ENCODE results near the gene TOM1L2.
A peak's percentile ranks its signal among the peaks of the same experiment; 100 is the strongest.

The TOM1L2 gene

DNA sequence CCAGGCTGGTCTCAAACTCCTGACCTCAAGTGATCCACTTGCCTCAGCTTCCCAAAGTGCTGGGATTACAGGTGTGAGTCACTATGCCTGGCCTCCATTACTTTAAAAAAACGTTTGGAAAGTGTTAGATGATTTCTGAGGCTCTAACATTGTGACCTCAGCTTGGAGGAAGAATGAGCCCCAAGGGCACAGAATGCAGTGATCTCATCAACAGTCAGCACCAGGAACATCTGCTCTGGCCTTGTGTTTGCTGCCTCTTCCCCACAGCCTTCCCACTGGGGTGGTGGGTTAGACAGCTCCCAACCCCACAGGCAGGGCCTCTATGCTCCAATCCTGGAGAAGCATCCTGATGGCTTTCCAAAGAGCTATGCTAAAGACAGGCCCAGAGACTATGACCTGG is 97.7 kb downstream of the TOM1L2 start:
- DNase-seq (ENCODE audit: low read depth), result peak; percentile 56

DNA sequence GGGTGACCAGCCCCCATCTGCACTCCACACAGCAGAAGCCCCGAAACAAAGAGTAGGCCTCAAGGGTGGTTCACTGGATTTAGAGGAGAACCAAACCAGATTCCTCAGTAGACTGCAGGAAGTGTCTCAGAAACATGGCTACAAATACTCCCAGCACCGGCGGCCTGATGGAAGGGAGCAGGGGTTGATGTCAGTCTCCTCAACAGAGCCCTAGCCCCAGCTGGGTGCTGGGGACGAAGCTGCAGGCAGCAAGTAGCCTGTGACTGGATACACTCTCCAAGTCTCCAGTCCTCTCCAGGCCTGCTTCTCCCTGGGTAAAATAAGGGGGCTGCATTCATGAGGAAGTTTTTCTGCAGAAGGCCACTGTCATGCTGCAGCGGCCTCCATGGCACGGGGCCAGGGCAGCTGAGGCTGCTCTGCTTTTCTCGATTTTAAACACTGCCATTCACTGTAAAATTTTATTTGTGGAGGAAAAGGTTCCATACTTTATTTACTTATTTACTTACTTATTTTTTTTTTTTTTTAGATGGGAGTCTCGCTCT is 98.7 kb downstream of the TOM1L2 start:
- DNase-seq (ENCODE audit: low read depth), result no peak

DNA sequence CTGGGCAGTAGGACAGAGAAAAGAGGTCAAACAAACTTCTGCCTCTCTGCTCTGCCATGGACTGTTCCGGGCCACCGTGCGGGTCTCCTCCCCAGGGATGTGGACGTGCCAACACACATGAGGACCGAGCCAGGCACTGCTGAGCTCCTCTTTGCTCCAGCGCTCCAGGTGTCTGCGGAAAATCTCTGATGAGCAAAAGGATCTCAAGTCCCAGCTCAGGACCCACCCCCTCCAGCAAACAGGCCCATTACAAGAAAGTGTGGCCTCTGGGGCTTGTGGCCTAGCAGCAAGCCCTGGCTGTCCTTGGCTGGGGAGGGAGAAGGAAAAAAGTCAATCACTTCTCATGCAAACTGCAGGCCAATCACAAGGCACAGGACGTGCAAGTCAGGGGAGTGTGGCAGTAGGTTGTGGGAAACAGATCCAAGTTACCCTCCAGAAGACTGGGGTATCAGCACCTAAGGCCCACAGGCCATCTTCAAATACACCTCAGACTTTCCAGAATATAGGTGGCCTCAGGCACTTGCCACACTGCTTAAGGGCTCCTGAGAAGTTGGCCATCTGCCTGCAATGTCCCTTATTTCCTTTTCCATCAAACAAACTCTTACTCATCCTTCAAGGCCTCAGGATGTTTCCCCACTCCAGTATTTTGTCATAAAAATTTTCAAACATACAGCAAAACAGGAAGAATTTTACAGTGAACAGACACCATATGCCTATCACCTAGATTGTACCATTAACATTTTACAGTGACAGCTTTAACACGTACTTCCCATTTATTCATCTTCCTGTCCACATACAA is 99.5 kb downstream of the TOM1L2 start:
- DNase-seq (ENCODE audit: low read depth), result no peak

DNA sequence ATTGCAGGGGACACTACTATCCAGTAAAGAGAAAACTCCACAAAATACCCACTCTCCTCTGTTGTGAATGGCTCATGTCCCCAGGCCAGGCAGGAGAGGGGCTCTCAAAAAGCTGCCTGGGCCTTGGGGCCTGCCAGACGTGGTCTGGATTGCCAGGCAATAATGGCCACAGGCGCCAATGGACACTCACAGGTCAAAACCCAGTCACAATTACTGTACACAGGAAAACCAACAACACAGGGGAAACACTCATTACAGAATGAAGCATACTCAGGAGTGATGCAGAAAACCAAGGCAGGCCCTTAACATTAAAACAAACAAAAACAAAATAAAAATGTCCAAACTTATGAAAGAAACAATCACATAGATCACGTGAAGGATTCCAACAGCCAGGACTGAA is 100.3 kb downstream of the TOM1L2 start:
- DNase-seq (ENCODE audit: low read depth), result no peak

DNA sequence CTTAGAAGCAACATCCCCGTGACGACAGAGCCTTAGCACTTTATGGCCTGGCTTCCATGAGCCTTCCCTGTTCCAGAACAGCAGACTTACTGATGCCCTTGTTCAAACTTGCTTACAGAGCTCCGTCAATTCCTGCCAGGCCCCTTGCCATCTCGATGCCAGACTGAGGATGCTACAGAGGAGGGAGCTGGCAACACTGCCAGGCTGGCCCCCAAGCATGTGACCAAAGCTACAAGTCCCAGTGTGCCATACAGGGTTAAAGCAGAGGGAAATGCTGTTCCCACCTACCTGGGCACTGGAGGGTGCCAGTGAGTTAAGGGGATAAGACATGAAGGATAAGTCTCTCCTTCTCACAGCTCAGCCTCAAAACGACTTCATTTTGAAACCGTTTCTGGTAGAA is 102.0 kb downstream of the TOM1L2 start:
- DNase-seq (ENCODE audit: low read depth), result no peak

DNA sequence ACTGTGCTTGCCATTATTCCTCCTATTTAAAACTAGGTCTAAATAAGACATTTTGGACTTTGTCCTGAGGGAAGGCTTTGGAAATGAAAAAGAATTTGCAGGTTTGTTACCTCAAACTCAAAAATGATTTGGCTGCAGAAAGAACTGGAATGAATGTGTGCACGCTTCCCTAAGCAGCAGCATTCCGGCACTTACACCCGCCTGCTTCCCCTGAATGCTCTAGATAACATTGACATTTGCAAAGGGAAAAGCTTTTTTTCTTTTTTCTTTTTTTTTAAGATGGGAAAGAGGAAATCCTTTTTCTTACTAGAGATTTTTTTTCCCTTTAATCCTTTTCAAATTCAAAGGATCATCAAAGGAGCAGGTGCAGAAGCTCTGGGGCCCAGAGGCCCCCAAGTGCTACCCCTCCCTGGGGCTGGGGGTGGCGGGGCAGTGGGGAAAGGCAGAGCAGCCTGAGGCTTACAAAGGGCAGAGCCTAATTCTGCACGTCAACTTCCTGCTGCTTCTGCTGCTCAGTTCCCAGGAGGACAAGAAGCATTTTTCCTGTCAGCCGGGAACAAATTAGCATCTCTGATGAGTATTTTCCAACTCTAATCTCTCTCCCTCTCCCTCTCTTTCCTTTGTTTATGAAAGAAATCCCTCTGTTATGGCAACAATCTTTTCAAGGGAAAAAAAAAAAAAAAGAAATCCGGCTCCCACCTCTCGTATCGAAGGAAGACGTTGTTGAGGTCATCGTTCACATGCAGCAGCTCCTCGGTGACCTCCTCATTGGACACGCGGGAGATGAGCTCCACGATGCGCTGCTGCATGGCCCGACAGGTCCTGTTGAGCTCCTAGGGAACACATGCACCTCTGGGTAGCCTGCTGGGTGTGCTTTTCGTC is 103.3 kb downstream of the TOM1L2 start:
- peak; percentile 21 for DNase-seq (ENCODE audit: low read depth)

DNA sequence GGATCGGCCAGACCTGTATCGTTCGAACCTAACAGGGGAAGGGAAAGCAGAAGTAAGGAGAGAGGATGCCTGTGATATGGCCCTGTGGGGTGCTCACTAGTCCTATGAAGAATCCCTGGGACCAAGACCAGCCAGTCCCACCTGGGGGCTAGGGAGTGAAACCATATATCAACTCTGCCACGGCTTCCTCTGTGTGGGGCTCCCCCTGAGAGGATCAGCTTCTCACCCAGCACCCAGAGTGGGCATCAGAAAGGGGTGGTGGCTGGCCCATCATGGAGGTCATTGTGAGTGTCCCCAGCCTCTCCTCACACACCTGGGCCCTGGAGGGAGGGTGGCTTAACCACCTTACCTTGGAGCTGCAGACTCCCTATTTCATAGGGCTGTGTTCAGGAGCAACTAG is 105.3 kb downstream of the TOM1L2 start:
- no peak for DNase-seq (ENCODE audit: low read depth)

DNA sequence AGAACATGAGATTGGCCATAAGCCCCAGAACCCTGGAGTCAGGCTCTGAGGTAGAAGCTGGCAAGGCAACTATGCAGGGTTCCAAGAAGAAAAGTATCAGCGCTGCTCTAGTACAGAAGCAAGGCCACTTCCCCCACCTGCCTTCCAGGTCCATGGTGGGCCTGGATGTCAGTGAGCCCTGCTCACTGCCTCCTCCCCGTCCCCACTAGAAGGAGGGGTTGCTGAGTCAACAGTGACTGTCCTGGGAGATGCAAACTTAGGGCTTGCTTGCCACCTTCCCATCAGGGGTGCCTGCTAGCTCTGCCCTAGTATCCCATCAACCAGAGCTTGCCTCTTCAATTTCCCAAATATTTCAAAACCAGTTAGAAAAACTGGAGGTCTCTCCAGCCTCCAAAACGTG is 105.8 kb downstream of the TOM1L2 start:
- no peak for DNase-seq (ENCODE audit: low read depth)

DNA sequence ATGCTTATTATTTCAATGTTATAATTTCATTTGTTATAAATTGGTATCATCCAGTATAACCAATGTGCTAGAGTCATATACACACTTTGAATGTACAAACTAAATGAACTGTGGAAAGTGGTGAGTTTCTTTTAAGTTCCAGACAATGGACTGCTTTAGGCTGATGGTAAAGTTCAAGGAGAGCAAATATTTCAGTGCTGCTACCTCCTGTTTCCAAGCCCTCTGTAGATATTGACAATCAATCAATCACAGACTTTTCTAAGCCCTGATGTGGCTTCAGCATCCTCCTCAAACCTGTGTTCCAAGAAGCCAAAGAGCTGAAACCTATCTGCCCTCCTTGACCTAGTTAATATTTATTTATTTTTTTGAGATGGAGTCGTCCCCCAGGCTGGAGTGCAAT is 107.2 kb downstream of the TOM1L2 start:
- DNase-seq (ENCODE audit: low read depth), result no peak

DNA sequence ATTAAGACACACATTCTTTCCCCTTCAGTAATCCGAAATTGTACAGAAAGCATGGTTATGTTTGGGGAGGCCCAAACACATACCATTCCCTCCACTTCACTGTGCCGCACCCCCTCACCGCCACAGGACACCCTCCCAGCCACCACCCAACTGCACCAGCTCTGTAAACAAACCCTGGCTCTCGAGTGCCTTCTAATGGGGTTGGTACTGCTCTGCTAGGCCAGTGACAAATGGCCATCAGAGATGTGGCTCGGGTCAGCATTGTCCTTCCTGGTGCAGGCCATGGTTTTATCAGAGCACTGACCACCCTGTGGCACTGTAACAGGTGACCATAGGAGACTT is 111.5 kb downstream of the TOM1L2 start:
- DNase-seq (ENCODE audit: low read depth), result no peak

DNA sequence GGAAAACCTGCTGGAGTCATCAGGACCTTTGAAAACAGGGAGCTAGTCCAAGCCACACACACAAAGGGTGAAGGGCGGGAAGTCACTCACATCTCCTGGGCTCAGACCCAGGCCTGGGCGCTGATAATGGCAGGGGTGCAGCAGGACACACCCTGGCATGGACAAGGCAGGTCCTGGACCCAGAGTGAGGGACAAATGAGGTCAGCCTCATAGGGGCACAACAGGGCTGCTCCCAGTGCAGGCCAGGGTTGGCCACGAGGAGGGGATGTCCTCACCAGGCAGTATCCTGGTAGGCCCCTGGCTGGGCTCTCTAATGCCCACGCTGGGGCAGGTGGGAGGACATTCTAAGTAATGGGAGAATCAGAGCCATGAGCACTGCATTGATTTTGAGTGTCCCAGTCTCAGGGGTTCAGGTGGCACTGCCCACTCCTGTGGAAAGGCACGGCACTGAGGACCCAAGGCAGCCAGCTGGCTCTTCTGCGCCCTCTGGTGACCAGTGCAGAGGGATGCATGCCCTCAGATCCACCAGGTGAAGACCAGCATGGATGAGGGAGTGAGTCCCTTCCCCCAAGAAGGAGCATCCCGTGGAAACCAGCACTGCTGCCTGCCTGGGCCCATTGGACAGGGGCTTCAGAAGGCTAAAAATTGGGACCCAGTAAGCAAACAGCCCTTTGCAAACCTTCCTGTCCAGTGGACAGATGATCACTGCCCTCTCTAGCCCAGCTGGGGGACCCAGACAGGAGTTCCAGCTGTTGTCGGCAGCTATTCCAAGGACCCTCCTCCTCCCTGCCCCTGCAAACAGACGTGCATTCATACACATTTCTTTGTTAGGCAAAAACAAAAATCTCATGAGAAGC is 112.1 kb downstream of the TOM1L2 start:
- peak; percentile 42 for DNase-seq (ENCODE audit: low read depth)

DNA sequence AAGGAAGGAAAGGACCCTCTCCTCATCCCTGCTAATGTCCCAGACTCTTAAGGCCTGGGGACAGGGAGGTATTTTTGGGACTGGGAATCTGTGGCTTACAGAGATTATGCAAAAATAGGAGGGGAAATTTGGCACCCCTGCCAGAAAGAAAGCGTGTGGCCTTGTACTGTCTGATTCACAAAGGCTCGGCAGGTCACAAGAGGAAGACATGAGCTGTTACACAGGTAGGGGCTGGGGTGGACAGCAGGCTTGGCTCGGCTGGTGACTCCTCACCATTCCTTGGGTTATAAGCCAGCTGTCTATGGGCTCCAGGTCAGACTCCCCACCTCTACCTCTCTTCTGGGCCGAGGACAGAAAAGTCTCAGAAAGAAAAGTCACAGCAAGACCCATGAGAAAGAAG is 114.7 kb downstream of the TOM1L2 start:
- no peak for DNase-seq (ENCODE audit: low read depth)

DNA sequence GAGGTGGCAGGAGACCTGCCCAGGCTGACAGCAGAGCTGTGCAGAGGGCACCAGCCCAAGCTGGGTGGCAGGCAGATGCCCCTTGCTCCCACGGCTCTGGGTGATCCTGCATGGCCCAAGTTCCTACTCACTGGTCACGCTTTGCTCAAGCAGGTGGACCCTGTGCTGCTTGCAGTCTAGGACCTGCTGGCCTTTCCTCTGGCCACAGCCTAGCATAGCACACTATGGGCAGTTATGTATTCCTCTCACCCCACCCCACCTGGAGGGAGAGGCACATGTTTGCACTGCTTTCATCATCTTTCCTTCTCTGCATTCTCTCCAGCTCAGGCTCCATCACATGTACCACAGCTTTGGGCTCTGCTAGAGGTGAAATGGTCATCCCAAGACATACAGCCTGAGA is 115.8 kb downstream of the TOM1L2 start:
- DNase-seq (ENCODE audit: low read depth), result no peak

DNA sequence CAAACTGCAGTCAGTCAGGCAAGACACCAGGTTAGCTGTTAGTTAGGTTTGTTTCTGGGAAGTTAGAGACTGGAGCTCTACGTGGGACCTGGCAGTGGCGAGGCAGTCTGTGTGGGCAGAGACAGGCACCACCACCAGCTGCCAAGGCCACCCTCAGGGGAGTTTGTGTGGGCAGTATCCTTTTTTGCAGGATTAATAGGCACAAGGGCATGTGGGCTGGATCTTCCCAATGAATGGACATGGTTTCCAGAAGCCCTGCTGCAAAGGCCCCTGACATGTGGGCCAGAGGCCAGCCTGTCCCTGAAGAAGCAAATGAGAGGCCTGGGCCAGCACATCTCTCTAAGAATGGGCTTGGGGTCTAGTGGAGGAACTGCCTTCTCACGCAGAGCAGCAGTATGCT is 116.2 kb downstream of the TOM1L2 start:
- DNase-seq (ENCODE audit: low read depth), result peak; percentile 43

DNA sequence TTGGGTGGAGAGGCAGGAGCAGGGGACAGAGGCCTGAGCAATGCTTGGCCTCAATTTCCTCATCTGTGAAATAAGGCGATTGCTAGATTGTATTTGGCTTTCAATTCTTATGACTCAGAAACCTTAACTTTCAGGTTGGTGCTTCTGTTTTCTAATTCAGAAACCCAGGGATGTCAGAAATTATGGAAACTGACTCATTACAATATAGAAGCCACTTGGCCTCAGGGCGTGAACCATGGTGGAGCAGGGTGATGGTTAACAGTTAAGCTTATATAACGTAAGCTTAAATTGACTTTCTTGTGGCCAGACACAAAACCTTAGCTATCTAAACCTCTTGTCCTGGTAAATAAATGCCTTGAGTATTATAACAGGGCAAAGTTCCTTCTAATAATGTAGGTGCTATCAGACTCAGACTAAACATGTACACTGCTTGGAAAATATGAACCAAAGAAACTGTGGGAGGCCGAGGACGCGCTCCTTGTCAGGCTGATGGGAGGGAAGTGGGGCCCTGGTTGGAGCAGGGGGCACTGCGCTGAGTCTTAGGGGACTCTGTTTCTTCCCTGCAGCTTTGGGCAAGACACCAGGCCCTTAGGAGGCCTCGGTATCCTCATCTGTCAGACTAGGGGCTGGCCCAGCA is 118.3 kb downstream of the TOM1L2 start:
- no peak for DNase-seq (ENCODE audit: low read depth)

DNA sequence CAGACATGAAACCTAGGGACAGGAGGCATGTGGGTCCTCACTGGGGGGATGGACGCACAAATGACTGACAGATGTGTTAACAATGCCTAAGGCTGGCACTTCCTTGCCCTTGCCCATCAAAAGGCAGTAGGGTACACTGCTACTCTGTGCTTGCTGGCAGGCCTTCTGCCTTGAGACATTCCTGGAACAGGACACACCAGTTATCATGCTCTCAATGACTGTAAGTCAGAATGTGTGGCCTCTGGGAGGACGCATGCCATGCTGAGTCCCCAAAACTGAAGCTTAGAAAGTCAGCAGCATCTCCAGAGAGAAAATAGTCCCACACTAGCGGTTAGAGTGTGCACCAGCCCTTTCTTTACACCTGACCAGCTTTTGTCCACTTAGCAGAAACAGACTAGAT is 119.3 kb downstream of the TOM1L2 start:
- no peak for DNase-seq (ENCODE audit: low read depth)

DNA sequence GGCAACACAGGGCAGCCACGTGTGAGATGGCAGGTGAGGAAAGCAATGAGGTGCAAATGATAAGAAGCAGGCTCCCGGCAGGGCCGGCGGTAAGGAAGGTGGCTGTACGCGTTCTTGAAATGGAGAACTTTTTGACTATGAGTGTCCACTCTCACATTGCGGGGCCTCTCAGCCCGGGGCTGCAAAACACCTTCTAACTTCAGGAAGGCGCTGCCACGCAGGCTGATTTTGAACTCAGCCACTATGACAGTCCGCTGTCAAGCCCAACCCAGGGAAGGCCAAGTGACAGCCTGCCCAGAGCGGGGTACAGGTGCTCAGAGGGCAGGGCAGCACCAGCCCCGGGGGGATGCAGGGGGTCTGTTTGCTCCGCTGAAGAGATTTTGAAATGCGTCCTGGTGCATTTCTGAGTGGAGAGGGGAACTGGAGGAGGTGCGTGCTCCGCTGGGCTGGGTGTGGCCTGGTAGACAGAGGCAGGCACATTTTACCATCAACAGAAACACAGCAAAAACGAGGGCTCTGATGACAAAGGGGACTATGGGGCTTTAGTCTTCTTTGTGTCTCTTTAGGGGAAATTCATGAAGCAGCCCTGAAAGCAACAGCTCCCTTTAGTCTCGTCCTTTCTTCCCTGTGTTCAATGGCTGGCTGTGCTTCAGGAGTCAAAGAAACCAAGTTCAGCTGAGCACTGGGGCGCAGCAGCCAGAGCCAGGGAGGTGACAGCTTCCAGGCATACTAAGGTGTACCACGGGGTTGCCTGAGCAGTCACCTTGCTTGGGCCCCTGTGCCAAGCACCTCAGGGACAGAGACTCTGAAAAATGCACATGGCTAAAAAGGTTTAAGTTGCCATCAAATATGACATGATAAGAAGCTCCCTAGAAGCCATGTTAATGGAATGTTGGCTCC is 120.8 kb downstream of the TOM1L2 start:
- DNase-seq (ENCODE audit: low read depth), result no peak

DNA sequence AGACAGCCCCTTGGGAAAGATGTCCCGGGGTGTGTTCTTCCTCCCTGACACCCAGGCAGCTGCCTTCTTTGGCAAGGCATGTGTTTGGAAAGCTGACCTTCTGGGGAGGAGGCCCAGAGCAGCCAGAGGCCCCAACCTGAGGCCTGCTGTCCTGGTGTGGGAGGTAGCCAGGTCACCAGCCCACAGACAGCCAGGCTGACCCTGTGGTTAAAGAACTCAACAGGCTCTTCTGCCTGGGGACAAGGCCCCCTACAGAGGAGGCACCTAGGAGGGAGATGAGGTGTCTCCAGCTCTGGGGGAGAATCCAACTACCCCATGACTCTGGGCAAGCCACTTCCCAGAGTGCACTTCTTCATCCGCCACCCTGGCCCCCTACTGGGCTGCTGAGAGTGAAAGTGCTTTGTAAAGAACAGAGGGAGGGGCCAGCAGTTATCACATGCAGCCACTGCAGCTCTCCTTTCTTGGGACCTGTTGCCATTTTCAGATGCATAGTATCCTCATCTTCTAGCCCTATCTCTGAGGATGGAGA is 122.3 kb downstream of the TOM1L2 start:
- DNase-seq (ENCODE audit: low read depth), result peak; percentile 66

DNA sequence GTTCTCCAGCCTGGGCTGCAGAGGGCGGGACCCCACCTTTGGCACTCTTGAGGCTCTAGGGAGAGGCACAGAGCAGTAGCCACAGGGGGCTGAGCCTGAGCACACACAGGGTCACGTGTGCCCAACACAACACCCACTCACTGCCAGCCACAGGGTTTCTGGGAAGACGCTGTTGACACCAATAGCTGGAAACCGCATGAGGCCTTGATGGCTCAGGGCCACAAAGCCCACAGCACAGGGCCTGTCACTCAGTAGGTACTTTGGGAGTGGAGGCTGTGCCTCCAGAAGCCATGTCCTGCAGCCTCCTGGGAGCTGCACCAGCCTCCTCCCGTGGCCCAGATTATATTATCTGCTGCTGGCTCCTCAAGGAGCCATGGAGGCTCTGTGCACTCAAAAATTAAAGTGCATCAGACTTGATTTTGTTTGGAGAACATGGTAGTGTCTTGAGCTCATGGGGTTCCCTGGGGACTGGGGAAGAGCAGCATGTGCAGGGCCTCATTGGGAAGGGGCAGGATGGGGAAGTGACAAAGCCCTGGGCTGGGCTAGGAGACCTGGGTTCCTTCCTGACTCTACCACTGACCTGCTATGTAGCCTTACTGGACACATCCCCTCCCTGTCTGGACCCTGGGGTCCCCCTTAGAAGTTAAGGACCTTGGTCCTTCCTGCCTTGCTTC is 122.9 kb downstream of the TOM1L2 start:
- peak; percentile 89 for DNase-seq (ENCODE audit: low read depth)

Data from fibroblast of gingiva (primary cell).